GDM1 (cell line): ENCODE data around the gene FLACC1.
"Not testable (repeated sequence)": the region's sequence is repeated elsewhere in the genome, so short reads cannot be mapped to it uniquely, and the experiment has no call there.

Experiments
- DNase-seq: peaks from one replicate; lab custom pipeline; 2025; lab: John Stamatoyannopoulos, UW

FLACC1 gene

DNA sequence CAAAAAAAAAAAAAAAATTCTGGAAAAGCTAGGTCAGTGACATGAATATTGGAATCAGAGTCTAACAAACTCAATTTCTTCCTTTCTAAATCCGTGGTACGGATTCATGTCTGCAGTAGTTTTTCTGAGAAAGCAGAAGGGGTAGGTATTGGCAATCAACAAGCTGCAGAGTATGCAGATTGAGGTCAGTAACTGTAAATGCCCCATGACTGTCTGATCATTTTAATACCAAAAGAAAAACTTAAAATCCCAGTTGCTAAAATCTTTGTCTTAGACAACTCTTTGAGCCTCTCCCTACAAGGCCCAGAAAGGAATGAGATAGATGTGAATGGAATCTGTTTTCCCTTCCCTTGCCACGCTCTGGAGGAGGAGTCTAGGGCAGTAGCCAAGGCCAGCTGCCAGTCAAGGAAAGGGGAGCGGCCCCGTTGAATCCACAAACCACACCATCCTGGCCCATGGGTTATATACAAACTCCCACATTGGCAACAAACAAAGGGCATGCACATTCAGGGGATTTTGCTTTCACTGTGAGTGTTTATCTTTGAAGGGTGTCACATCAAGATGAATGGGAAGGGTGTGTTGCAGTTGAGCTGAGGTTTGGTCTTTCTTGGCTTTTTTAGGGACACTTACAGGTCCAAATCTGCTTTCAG lies 102.9 kb downstream of the FLACC1 start:
- no peak for DNase-seq

DNA sequence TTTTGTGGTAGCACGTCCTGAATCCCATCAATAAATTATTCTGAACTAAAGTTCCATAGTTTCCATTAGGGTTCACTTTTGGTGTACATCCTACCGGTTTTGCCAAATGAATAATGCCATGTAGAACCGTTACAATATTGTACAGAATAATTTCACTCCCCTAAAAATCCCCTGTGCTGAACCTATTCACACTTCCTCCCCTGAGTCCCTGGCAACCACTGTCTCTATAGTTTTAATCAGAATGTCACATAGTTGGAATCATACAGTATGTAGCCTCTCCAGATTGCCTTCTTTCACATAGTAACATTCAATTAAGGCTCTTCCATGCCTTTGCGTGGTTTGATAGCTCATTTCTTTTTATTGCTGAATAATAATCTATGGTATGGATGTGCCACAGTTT lies 106.4 kb downstream of the FLACC1 start:
- DNase-seq = no peak

DNA sequence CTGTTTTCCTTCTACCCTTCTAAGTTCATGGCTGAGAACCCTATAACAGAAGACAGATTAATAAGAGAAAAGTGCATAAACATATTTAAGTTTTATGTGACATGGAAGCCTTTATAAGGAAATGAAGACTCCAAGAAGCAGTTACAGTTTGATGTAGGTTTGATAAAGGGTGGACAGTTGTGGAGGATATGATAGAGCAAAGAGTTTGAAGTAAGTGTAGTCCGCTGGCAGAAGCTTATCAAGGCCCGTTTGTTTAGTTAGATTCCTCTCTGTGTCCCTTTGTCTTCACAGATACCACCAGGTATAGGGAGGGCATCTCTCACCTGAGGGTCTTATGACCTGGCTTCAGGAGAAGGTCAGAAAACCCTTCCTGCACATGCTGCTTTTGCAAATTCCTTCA lies 107.3 kb downstream of the FLACC1 start:
- no peak for DNase-seq

DNA sequence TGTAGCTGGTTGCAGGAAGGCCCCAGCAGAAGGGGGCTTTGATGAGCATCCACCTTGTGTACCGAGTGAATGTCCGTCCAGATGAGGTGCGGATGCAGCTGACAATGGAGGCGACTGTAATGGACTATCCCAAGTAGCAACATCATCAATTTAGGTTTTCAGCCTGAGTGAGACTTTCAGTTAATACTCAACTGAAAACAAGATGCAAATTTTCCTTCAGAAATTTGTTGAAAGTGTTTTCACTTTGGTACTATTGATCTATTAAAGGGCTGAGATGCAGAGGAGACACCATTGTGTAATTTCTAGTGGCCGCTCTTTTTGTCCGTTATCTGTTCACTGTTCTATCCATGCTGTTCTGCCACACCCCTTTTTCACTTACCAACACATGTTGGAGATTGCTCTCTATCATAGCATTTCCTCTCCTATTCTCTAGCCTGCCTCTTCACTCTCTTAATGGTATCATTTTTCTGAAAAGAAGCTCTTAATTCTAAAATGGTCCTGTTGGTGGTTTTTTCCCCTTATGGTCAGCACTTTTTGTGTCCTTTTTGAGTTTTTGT lies 108.8 kb downstream of the FLACC1 start:
- DNase-seq = no peak

DNA sequence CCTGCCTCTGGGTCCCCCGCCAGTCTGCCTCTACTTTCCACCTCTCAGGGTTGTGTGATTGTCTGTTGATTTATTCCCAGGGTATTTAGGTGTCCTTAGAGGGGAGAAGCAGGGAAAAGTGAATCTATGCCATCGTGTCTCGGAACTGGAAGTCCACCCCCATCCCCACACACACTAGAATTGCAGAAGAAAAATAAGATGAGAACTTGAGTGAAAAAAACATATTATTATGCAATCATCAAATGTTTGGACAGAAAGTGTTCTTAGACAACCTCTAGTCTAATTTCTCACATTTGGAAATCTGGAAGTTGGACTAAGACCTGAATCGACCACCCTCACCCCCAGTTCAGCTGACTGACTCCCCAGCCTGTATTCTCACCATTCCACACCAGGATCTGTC lies 110.9 kb downstream of the FLACC1 start:
- DNase-seq = no peak

DNA sequence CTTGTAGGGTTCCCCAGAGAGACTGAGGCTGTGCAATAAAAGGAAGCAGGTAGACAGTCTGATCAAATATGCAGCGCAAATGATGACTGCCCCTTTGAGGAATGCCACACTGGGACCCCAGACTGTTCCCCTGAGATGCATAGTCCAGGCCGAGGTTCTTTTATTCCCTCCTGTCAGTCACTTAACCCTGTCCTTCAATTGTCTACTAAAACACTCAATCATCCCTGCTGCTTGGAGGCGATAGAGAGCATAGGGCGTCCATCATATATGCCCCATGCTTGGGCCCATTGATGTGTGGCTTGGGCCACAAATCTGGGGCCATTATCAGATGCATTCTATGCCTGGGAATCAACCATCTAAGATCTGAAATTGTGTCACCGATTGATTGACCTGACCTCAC lies 112.3 kb downstream of the FLACC1 start:
- no peak for DNase-seq

DNA sequence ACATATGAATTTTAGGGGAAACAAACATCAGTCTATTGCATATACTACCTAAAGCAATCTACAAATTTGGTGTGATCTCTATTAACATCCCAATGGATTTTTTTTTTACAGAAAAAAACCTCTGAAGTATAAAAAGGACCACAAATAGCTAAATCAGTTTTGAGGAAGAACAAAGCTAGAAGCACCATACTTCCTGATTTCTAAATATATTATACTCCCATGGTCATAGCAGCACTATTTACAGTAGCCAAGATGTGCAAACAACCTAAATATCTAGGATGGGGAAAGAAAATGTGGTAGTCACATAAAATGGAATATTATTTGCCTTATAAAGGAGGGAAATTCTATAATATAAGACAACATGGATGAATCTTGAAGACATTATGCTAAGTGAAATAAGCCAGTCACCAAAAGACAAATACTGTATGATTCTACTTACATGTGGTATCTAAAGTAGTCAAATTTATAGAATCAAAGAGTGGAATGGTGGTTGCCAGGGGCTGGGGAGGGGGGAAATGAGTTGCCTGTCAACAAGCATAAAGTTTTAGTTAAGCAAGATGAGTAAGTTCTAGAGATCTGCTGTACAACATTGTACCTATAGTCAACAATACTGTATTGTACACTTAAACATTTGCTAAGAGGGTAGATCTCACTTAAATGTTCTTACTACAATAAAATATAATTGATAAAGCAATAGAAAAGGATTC lies 114.4 kb downstream of the FLACC1 start:
- no peak for DNase-seq

DNA sequence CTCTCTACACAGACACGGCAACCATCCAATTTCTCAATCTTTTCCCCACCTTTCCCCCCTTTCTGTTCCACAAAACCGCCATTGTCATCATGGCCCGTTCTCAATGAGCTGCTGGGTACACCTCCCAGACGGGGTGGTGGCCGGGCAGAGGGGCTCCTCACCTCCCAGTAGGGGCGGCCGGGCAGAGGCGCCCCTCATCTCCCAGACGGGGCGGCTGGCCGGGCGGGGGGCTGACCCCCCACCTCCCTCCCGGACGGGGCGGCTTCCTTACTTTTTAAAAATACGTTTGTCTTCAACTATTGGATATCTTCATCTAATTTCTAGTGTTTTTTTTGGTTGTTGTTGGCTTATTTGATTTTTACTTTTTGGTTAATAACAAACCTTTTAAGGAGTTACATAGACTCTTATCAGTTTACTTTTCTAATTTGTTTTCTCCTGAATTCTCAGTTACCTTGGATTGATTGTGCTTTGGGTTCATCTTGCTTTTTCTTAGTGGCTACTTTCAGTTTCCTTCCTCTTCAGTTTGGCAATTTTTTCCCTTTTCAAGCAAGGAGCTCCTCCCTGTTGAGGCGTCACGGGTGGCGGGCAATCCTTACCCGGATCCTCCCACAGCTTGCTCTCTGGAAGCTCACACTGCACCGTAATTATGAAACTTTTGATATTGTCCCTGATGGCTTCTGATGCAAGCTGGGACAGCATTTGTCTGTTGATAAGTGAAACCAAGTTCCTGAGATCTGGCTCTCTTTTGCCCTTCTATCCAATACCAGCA lies 117.8 kb downstream of the FLACC1 start:
- DNase-seq = not testable (repeated sequence)
